HG03460 (cell line): ENCODE measurements around the gene SLC9A8.
"Not testable (repeated sequence)": the region's sequence is repeated elsewhere in the genome, so short reads cannot be mapped to it uniquely, and the experiment has no call there.

Experiments used
- ATAC-seq: cut with Tn5 transposase; IDR thresholded peaks from one replicate; pipeline ENCODE4 v1.9.1; 2021; ENCODE audit not compliant: unreplicated experiment

Gene SLC9A8, protein sequence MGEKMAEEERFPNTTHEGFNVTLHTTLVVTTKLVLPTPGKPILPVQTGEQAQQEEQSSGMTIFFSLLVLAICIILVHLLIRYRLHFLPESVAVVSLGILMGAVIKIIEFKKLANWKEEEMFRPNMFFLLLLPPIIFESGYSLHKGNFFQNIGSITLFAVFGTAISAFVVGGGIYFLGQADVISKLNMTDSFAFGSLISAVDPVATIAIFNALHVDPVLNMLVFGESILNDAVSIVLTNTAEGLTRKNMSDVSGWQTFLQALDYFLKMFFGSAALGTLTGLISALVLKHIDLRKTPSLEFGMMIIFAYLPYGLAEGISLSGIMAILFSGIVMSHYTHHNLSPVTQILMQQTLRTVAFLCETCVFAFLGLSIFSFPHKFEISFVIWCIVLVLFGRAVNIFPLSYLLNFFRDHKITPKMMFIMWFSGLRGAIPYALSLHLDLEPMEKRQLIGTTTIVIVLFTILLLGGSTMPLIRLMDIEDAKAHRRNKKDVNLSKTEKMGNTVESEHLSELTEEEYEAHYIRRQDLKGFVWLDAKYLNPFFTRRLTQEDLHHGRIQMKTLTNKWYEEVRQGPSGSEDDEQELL

DNA sequence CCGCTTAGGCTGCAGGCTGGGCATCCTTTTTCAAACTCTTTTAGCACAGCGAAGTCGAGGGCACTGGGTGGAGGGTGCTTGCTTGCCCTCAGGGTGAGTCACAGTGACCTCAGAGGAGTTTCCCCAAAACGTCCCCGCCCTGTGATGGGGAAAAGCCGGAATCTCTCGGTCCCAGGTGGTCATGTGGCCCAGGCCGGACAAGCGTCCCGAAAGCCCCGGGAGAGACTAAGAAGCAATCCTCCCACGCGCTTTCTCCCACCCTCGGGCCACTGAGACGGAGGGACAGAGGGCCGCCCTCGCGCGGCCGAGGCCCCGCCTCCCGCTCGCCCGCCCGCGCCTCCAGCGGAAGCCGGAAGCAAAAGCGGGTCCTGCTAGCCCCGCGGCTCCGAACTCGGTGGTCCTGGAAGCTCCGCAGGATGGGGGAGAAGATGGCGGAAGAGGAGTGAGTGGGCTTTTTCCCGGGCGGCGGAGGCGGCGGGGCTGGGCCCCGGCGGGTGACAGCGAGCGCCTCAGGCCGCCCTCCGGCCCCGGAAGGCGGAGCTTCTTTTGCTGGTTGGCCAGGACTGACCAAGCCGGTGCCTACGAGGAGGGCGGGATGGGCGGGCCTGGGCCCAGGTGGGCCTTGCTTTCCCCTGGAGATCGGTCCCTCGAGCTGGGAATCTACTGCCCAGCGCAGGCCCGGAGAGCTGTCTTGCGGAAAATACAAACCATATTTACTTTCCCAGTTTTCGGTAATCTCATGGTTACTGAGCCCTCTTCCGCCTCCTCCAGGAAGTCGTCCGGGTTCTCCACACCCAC lies at the start of gene SLC9A8:
TSS of gene SLC9A8 (plus strand) at position 322 of the 798 bp plus-strand sequence. CDS start at position 417, 95 bp downstream.
- peak; percentile 81 for ATAC-seq

DNA sequence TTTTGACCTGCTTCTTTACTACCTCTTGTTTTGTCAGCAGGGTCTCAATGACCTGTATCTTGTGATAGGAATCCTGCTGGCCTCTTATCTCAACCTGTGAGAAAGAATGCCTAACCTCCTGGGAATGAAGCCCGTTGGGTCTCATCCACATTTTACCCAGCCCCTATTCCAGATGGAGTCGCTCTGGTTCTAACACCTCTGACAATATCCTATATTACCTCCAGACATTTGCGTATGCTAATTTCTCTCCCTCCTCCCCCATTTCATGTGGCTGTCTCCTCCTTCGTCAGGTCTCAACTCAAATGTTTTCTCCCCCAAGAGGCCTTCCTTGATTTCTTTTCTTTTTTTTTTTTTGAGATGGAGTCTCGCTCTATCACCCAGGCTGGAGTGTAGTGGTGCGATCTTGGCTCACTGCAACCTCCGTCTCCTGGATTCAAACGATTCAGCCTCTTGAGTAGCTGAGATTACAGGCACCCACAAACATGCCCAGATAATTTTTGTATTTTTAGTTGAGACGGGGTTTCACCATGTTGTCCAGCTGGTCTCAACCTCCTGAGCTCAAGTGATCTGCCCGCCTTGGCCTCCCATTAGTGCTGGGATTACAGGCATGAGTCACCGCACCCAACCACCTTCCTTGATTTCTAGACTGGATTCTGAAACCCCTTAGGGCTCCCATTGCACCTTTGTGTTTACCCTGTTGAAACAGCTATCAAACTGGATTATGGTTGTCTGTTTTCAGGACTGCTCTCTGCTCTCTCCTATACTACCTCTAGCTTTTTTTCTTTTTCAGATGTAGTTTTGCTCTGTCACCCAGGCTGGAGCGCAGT lies 49.5 kb upstream of the SLC9A8 start:
- ATAC-seq = no peak

DNA sequence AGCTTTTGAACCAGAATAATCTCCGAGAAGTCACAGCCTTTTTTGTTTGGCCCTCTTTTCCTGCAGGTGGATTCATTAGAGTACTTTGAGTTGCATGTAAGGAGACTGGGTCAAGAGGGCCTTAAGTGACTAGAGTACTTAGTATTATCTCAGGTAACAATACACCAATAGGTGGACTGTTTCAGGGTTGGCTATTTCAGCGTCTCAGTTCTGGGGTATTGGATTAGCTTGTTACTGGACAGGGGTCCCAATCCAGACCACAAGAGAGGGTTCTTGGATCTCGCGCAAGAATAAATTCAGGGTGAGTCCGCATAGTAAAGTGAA lies 47.3 kb upstream of the SLC9A8 start:
- no peak for ATAC-seq

DNA sequence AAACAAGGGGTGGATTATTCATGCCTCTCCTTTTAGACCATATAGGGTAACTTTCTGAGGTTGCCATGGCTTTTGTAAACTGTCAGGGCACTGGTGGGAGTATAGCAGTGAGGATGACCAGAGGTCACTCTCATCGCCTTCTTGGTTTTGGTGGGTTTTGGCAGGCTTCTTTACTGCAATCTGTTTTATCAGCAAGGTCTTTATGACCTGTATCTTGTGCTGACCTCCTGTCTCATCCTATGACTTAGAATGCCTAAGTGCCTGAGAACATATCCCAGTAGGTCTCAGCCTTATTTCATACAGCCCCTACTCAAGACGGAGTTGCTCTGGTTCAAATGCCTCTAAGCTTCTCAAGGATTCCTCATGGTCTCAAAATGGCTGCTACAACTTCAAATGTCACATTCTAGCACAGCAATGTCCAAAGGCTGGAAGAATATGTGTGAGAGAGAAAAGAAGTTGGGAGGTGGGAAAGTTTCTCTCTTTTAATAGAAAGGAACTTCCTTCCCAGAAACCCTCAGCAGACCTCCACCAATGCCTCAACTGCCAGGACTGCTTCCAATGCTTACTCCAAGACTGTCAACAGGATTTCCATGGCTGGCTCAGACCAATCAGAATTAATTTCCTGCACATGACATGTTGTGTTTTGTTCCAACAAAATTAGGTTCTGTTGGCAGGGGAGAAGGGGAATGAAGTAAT lies 46.6 kb upstream of the SLC9A8 start:
- ATAC-seq = no peak

DNA sequence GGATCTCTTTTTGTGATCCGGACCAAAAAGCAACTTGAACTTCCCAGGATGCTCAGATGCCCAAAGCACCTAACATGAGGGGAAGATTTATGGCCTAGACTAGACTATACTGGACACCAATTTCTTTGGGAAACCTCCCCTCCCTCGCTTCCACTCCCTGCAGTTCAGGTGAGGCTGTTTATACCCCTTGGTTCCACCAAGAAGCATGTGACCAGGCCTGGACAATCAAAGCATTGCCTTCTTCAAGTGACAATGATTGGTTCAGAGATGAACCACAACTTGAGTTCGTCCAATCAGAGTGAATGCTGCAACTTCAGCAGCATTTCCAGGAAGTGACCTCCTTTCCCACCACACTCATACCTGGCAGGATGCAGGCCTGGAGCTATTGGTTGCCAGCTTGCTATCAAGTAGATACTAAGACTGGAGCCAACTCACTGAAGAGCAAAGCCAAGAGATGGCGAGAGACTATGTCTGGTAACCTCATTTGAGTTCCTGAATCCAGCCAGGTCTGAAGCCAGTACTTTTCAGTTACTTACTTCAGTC lies 45.6 kb upstream of the SLC9A8 start:
- ATAC-seq = no peak

DNA sequence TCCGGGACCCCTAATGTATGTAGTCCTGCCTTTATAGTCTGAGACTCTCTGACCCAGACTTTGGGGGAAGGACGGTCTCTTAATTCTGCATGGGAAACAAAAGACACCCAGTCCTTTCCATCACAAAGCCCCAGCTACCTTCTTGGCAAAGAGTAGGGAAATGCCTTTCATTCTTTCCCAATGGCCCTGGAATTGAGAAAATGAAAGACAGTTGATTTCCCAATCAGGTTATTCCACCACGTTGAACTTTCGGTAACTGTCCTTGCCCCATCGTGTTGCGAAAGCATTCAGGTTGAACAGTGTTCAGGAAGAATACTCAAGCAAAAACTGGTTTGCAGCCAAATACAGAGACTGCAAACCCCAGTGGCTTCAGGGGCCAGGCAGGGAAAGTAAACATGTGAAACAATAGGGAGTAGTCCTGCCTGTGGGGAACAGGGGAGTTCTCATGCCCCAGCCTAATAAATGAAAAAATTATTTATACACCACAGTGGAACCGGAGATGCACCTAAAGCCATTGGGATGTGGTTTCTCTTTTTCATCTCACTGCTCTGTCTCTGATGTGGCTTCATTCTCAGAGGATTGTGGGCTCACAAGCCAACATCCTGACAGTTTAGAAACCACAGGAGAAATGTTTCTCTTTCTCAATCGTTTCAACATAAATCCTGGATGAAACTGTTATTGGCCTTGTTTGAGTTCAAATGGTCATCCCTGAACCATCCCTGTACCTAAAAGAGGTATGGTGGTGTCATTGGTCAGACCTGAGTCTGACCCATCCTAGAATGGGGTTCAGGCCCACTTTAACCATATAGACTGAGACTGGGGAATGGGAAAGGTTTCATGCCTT lies 44.2 kb upstream of the SLC9A8 start:
- no peak for ATAC-seq

DNA sequence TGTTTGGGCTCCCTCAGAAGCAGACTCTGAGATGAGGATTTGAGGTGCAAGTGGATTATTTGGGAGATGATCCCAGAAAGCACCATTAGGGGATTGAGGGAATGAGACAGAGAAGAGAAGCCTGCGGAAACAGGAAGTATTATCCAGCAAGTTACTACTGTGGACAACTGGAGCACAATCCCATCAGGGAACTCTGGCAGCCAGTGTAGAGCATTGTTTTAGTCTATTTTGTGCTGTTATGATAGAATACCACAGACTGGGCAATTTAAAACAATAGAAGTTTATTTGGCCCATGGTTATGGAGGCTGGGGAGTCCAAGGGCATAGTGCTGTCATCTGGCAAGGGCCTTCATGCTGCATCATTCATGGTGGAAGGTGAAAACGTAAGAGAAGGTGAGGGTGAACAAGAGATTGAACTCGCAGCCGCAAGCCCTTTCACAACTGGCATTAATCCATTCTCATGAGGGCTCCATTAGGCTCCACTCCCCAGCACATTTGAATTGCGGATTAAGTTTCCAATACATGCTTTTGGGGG lies 43.5 kb upstream of the SLC9A8 start:
- no peak for ATAC-seq

DNA sequence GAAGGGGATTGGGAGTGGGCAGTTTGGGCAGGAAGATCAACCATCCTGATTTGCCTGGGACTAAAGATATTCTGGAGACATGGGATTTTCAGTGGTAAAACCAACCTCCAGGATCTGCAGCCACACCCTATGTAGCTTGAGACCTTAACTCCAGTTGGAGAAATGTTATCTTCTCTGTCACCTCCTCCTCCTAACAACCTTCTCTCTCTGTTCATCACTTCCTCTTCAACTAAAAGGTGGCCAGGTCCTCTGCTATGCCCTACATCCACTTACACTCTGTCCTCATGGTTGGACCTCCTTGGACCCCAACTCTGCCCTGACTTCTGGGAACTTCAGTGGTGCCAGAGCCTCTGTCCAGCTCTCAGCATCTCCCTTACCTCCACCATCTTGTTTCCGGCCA lies 42.0 kb upstream of the SLC9A8 start:
- no peak for ATAC-seq

DNA sequence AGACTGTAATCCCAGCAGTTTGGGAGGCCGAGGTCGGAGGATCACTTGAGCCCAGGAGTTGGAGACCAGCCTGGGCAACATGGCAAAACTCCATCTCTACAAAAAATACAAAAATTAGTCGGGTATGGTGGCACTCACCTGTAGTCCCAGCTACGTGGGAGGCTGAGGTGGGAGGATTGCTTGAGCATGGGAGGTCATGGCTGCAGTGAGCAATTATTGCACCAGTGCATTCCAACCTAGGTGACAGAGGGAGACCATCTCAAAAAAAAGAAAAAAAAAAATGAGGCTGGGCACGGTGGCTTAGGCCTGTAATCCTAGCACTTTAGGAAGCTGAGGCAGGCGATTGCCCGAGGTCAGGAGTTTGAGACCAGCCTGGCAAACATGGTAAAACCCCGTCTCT lies 38.4 kb upstream of the SLC9A8 start:
- ATAC-seq = not testable (repeated sequence)

DNA sequence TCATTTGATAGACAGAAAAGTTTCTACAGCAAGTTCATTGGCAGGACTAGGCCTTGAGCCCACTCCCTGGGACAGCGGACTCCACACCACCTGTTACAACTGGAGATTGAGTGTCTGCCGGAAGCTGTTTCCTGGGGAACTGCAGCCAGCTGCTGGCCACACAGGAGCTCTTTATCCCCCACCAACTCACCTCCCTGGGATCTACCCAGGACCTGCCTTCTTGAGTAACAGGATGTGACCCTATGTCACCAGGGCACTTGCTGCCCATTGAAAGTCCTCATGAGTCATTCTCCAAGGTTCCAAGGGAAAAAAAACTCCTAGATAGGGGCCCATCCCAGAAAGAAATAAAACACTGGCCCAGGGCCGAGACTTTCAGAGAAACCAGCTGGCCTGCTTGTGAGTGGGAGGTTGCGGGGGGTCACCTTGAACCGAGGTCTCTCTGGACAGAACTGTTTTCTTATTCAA lies 37.4 kb upstream of the SLC9A8 start:
- no peak for ATAC-seq

DNA sequence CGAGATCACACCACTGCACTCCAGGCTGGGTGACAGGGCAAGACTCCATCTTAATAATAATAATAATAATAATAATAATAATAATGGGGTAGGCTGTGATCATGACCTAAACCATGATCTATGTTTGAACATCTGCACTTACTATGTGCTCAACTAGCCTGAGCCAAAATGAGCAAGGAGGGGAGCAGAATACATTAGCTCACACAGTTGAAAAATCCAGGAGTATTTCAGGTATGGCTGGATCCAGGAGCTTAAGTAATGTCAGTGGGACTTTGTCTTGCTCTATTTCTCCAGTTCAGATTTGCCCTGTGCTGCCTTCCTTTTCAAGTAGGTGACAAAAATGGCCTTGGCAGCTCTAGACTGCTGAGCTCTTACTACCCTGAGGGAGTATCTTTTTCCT lies 32.7 kb upstream of the SLC9A8 start:
- ATAC-seq = no peak

DNA sequence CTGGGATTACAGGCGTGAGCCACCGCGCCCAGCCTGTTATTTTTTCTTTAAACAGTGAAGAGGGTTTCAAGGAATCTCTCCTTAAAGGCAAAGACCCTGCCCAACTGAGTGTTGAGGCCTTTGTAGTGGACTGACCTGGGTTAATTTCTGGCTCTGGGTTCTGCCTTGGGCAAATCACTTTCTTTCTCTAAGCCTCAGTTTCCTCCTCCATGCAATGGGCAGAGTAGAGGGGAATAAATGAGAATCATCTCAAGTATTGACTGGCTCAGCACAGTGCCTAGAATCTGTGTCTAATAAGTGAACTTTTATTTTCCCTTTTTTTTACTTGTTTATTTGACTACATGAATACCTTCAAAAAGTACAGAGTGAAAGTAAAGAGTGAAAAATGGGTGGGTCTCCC lies 31.0 kb upstream of the SLC9A8 start:
- no peak for ATAC-seq

DNA sequence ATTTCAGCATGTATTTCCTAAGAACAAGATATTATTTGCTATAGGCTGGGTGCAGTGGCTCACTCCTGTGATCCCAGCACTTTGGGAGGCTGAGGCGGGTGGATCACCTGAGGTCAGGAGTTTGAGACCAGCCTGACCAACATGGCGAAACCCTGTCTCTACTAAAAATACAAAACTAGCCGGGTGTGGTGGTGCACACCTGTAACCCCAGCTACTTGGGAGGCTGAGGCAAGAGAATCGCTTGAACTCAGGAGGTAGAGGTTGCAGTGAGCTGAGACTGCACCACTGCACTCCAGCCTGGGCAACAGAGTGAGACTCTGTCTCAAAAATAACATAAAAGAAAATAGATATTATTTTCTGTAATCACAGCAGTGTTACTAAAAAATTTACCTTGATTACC lies 30.2 kb upstream of the SLC9A8 start:
- ATAC-seq = not testable (repeated sequence)

DNA sequence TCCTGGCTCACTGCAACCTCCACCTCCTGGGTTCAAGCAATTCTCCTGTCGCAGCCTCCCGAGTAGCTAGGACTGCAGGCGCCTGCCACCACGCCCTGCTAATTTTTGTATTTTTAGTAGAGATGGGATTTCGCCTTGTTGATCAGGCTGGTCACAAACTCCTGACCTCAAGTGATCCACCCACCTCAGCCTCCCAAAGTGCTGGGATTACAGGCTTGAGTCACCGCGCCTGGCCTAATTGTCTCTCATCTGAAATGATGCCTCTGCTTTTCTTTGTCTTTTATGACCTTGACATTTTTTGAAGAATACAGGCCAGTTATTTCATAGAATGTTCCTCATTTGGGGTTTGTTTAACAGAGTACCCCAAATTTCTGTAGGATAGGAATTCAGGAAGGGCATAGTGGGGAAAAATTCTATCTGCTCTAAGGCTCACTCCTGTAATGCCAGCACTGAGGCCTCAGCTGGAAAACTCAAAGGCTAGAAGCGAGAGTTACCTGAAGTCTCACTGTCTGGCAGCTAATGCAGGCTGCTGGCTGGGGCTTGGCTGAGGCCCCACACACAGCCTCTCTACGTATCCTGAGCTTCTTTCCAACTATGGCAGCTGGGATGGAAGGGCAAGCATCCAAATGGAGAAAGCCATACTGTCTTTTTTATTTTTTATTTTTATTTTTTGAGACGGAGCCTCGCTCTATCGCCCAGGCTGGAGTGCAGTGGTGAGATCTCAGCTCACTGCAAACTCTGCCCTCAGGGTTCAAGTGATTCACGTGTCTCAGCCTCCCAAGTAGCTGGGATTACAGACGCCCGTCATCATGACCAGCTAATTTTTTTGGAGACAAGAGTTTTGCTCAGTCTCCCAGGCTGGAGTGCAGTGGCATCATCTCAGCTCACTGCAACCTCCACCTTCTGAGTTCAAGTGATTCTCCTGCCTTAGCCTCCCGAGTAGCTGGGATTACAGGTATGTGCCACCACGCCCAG lies 29.3 kb upstream of the SLC9A8 start:
- not testable (repeated sequence) for ATAC-seq

DNA sequence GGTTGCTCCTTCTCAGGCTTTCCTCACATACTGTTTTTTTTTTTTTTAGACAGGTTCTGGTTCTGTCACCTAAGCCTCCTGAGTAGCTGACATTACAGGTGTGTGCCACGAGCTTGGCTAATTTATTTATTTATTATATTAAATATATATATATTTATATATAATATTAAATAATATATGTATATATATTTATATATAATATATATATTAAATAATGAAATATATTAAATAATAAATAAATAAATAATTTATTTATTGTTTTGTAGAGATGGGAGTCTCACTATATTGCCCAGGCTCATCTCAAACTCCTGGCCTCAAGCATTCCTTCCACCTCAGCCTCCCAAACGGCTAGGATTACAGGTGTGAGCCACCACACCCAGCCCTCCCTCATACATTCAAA lies 28.3 kb upstream of the SLC9A8 start:
- ATAC-seq = no peak

DNA sequence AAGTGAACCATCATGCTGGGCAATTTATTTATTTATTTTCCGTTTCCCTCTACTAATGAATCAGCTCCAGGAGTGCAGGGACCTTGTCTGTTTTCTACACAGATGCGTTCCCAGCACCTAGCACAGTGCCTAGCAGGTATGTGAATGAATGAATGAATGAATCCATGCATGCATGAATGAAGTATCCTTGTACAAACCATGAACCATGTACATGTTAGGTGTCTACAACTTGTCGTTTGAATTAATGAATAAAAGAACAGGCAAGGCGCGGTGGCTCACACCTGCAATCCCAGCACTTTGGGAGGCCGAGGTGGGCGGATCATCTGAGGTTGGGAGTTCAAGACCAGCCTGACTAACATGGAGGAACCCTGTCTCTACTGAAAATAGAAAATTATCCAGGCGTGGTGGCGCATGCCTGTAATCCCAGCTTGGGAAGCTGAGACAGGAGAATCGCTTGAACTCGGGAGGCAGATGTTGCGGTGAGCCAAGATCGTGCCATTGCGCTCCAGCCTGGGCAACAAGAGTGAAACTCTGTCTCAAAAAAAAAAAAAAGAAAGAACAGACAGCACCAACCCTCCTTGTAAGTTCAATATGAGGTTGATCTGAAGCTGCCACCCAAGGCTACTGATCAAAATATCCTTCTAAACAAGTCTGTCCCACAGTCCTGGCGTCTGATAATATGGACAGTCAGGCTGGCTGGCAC lies 27.3 kb upstream of the SLC9A8 start:
- ATAC-seq = no peak

DNA sequence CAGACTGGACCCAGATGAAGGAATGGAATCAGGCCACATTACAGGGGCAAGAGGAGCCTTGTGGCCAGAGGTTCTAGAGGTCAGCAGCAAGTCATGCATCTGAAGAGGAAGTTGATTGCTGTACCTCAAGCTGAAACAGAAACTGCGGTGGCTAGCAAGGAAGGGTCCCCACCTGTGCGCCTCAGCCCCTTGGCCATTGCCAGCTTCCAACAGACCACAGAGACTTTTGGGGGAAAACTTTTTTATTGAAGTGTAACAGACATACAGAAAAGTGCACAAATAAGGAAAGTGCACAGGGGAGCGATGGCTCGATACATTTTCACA lies 26.8 kb upstream of the SLC9A8 start:
- ATAC-seq = peak; percentile 90
